Adipocyte (in vitro differentiated cells): ENCODE data around the gene DUSP3.

Experiments used
- DNase-seq: peaks from one replicate; pipeline ENCODE4 v3.0.0-alpha.2; 2015; ENCODE audit warnings: low read depth
- H3K27me3 ChIP-seq: replicated peaks from 2 replicates; pipeline ENCODE4 v1.7.0; 2013; ENCODE audit warnings: mild to moderate bottlenecking, low read length, moderate library complexity; ENCODE audit not compliant: control insufficient read depth, insufficient read depth
- H3K36me3 ChIP-seq: 2 replicates; pipeline ENCODE4 v1.7.0; 2013; ENCODE audit warnings: low read length, mild to moderate bottlenecking, moderate library complexity; ENCODE audit not compliant: control insufficient read depth, insufficient read depth, severe bottlenecking
- H3K4me1 ChIP-seq: 2 replicates; pipeline ENCODE4 v1.7.0; 2013; ENCODE audit warnings: mild to moderate bottlenecking, low read length, moderate library complexity; ENCODE audit not compliant: control insufficient read depth, insufficient read depth
- H3K4me3 ChIP-seq: 2 replicates; pipeline ENCODE4 v1.7.0; 2013; ENCODE audit warnings: mild to moderate bottlenecking, low read length, moderate library complexity
- H3K9ac ChIP-seq: 2 replicates; pipeline ENCODE4 v1.7.0; 2013; ENCODE audit warnings: mild to moderate bottlenecking, low read length, moderate library complexity
- H3K9me3 ChIP-seq: 2 replicates; pipeline ENCODE4 v1.7.0; 2013; ENCODE audit warnings: mild to moderate bottlenecking, low read length, moderate library complexity; ENCODE audit not compliant: control insufficient read depth

Gene DUSP3

GRCh38 chr17:43768382-43768781, 10.4 kb downstream of the DUSP3 start:
- Histone ChIP-seq H3K36me3 (peaks cover 54% of the 10 kb centered on the region), H3K9ac (no peak overlapping the region), H3K27me3 (no peaks in the 10 kb centered on the region), H3K4me3 (no peak overlapping the region), H3K4me1 (peaks cover 12% of the 10 kb centered on the region), H3K9me3 (no peaks in the 10 kb centered on the region)
- no peak for DNase-seq

DNA sequence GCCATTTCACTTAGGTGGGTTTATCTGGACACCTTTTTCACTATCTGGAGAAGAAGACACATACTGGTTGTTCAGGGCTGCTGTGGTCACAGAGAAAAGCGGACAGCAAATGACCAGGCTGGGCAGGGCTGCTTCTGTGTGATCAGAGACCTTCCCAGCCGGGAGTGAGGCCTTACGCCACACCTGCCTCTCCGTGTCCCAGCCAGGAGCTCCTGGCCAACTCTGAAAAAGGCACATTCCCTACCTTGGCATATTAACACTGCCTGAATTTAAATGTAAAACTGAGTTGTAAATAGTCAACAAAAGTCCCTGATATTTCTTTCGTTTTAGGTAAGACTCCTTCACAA, 11.1 kb downstream of the DUSP3 start:
- H3K4me1 ChIP-seq: peaks cover 12% of the 10 kb centered on the region
- H3K36me3 ChIP-seq: peaks cover 47% of the 10 kb centered on the region
- no peak overlapping the region for H3K4me3 ChIP-seq
- H3K27me3 ChIP-seq: no peaks in the 10 kb centered on the region
- no peaks in the 10 kb centered on the region for H3K9me3 ChIP-seq
- no peak for DNase-seq
- no peak overlapping the region for H3K9ac ChIP-seq

GRCh38 chr17:43767053-43767712, 11.6 kb downstream of the DUSP3 start:
- Histone ChIP-seq H3K4me3 (no peak overlapping the region), H3K9ac (no peak overlapping the region), H3K36me3 (peaks cover 42% of the 10 kb centered on the region)

GRCh38 chr17:43766413-43767052, 12.2 kb downstream of the DUSP3 start:
- Histone ChIP-seq H3K36me3 (peaks cover 39% of the 10 kb centered on the region), H3K4me3 (no peak overlapping the region), H3K27me3 (no peaks in the 10 kb centered on the region), H3K4me1 (peaks cover 12% of the 10 kb centered on the region), H3K9me3 (no peaks in the 10 kb centered on the region), H3K9ac (no peak overlapping the region)
- DNase-seq: peak; percentile 70

More at GRCh38 chr17:43767053-43767712, 11.6 kb downstream of the DUSP3 start:
- H3K27me3 ChIP-seq: no peaks in the 10 kb centered on the region
- H3K9me3 ChIP-seq: no peaks in the 10 kb centered on the region
- peaks cover 12% of the 10 kb centered on the region for H3K4me1 ChIP-seq
- DNase-seq: no peak

DNA sequence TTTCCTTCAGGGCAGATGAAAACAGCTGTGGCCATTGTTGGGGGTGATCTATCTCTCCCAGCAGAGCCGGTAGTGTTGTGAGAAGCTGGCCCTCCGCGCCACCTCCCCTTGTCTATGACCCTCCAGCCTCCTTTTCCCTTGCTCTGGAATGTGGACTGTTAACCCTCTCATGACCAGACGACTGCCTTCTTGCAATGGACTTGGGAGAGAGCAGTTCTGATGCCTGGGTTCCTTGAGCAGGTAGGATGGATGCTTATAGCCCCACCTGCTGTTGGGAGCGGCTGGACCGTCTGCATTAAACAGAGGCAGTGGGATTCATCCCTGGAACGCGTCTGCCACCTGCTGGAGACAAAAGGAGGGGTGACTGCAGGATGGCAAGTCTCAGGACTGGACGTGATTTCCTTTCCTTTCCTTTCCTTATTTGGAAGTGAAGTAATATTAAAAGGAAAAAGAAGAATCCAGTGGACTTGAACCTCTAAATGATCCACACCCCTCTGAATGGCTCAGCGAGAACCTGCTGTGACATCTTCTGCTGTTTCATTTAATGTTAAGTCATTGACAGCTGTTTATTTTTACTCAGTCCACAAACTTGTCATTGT, 18.4 kb downstream of the DUSP3 start:
- Histone ChIP-seq H3K4me1 (peaks cover 15% of the 10 kb centered on the region), H3K27me3 (peaks cover 40% of the 10 kb centered on the region), H3K9me3 (no peaks in the 10 kb centered on the region), H3K36me3 (no peaks in the 10 kb centered on the region), H3K4me3 (no peak overlapping the region), H3K9ac (no peak overlapping the region)
- peak; percentile 96 for DNase-seq

DNA sequence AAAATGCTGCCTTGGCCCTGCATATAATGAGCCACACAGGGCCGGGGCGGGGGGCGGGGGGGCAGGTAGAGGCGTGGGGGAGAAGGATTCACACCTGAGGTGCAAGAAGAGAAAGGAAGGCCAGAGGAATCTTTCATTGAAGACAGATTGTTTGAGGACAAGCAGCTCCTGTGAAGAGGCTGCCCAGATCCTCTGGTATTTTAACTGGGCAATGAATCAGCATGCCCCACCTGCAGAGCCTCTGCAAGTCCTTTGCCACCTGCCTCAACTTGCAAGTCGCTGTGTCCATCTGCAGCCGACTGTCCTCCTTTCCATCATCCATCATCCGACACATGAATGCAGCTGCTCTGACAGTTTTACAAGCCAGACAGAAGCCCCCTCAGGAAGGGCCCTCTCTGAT, 18.9 kb downstream of the DUSP3 start:
- Histone ChIP-seq H3K27me3 (peaks cover 40% of the 10 kb centered on the region), H3K4me3 (no peak overlapping the region), H3K9me3 (no peaks in the 10 kb centered on the region), H3K9ac (no peak overlapping the region), H3K4me1 (peaks cover 13% of the 10 kb centered on the region), H3K36me3 (no peaks in the 10 kb centered on the region)
- DNase-seq: no peak

DNA sequence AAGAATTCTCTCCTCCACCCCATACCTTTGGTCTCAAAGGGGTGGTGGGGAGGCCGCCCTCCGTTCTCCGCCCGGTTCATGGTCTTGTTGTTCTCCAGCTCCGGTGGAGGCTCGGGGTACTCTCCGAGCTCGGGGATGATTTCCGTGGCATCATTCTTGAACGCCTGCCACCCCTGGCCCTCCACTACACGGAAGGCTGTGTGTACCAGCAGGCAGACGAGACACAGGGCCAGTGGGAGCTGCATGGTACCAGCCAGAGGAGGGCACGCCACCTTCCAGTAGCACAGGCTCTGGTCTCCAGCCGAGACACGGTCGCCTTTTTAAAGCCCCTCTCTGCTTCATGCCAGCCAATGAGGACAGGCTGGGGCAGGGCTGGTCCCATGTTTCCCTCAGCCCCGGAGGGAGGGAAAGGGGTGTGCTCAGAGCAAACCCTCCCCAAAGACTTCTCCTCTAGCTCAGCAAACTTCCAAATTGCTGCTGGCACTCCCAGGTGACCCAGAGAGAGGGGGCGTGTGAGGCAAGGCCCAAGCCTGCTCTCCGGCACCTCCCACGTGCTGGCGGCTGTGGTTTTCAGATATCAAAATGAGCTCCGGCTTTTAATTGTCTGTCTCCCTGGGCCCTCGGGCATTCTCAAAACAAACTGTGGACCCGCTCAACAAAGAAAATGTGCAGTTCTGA, 20.1 kb downstream of the DUSP3 start, which contains the start of gene SOST:
SOST (minus strand) TSS at position 295 of the 678 bp plus-strand sequence; CDS start at position 245, 50 bp downstream.
- no peak for DNase-seq
- Histone ChIP-seq H3K4me3 (no peak within 1 kb of the TSS), H3K4me1 (peaks cover 4% of the 10 kb centered on the region), H3K27me3 (peaks cover 45% of the 10 kb centered on the region), H3K36me3 (no peaks in the 10 kb centered on the region), H3K9ac (no peak within 1 kb of the TSS), H3K9me3 (no peaks in the 10 kb centered on the region)

- no peaks in the 10 kb centered on the region for H3K36me3 ChIP-seq
- no peak for DNase-seq
- H3K9me3 ChIP-seq: no peaks in the 10 kb centered on the region
- H3K4me3 ChIP-seq: no peak overlapping the region
- no peak overlapping the region for H3K9ac ChIP-seq
- H3K27me3 ChIP-seq: peaks cover 48% of the 10 kb centered on the region
- peaks cover 4% of the 10 kb centered on the region for H3K4me1 ChIP-seq
Observed at GRCh38 chr17:43758086-43758485, 20.7 kb downstream of the DUSP3 start.

DNA sequence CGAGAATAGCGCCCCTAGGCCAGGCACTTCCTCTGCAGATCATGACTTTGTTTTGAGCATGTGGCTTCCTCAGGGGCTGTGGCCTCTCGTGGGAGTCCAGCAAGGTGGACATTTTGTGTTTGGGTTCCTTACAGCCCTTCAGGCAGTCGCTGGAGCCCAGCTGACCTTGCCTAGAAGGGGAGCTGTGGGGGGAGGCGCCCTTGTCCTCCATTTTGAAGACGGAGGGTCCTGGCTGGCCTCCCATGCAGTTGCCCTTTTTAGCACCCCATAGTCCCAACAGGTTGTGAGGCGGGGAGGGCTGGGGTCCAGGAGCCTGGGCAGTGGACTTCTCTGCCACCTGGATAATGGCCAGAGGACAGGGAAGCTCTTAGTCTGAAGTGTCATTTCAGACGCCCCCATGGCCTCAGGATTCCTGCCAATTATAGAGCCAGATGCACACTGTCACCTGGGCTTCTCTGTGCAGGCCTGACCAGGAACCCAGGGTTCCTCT, 21.6 kb downstream of the DUSP3 start:
- Histone ChIP-seq H3K9me3 (no peaks in the 10 kb centered on the region), H3K36me3 (no peaks in the 10 kb centered on the region), H3K4me1 (peaks cover 4% of the 10 kb centered on the region), H3K4me3 (no peak overlapping the region), H3K27me3 (peaks cover 54% of the 10 kb centered on the region), H3K9ac (no peak overlapping the region)
- DNase-seq: no peak

DNA sequence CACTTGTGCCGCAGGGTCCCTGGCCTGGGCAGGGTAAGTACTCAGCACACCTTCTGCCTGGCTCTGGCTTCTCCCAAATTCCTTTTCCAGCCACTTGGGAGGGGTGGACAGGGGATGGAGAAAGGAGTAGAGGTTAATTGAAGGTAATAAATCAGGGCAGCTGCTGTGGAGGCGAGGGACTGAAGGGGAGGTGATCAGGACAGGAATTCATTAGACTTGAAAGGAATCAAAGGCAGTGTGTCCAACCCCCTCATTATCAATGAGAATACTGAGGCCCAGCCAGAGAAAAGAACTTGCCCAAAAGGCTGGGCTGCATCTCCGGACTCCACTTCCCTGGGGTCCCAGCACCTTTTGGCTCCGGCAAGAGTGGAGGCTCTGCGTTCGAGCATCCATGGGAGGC, 22.6 kb downstream of the DUSP3 start:
- no peak overlapping the region for H3K4me3 ChIP-seq
- H3K9ac ChIP-seq: no peak overlapping the region
- DNase-seq: no peak
- no peaks in the 10 kb centered on the region for H3K9me3 ChIP-seq
- H3K4me1 ChIP-seq: peaks cover 4% of the 10 kb centered on the region
- H3K36me3 ChIP-seq: no peaks in the 10 kb centered on the region
- peaks cover 63% of the 10 kb centered on the region for H3K27me3 ChIP-seq

DNA sequence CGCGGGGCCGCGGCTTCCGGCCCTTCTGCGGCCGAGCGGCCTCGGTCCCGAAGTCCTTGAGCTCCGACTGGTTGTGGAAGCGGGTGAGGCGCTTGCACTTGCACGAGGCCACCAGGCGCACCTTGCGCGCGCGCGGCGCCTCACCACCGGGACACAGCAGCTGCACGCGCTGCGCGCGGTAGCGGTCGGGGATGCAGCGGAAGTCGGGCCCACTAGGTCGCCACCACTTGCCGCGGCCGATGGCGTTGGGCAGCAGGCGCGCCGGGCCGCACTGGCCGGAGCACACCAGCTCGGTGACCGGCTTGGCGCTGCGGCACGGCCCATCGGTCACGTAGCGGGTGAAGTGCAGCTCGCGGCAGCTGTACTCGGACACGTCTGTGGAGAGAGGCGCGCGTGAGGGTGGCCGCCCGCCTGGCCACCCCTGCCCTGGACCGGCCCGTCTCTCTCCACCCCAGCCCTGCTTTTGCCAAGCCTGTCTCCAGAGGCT, 23.3 kb downstream of the DUSP3 start:
- no peak overlapping the region for H3K9ac ChIP-seq
- peaks cover 4% of the 10 kb centered on the region for H3K4me1 ChIP-seq
- DNase-seq: no peak
- H3K9me3 ChIP-seq: no peaks in the 10 kb centered on the region
- peak overlapping the region; percentile 16 for H3K4me3 ChIP-seq
- peaks cover 70% of the 10 kb centered on the region for H3K27me3 ChIP-seq
- no peaks in the 10 kb centered on the region for H3K36me3 ChIP-seq
